ENCODE results near the gene GLCCI1. TPM values are rescaled to one million over a fixed set of nuclear protein-coding genes. Genes with fewer than 3 reads are reported as not detected.
"Not testable (repeated sequence)": the region's sequence is repeated elsewhere in the genome, so short reads cannot be mapped to it uniquely, and the experiment has no call there.

The GLCCI1 gene
- total RNA-seq, 1 donor from 2014 or later = 2.0 TPM

- DNase-seq (ENCODE audit: extremely low read depth, low read depth, low spot score) = no peak
These were observed 117.6 kb downstream of the GLCCI1 start for GRCh38 chr7:8086239-8086638.

DNA sequence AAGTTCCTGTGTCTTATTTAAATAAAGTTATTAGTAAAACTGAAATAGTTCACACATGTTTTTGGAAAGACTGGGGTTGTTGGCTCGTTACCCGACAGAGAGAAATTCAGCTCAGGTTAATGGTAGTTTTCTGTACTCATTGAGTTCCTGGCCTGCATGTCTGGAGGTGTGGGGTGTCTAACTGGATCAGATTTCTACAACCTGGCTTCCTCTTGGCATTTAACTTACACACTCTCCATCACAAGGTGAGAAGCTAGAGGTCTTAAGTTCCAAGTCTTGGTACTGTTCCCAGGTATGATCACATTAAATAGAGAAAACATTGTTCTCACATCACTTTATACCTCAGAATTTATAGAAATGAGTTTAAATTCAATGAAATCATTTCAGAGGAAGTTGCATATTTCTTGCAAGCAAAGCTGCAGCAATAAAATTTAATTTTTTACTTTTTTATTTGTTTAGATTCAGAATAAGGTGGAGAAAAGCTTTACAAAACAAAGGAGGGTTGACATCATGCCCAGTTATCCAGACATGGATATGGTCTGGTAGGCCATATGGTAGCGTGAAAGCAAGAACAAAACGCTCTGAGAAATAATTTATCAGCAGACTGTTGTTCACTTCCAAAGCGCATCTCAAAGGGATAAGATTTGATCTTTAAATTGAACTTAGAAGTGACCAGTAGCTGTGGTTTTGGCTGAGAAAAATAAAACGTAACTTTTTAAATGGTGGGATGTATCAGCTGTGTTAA is 120.6 kb downstream of the GLCCI1 start:
- DNase-seq (ENCODE audit: extremely low read depth, low read depth, low spot score) = no peak

GRCh38 chr7:8092140-8092539 is 123.5 kb downstream of the GLCCI1 start:
- DNase-seq (ENCODE audit: extremely low read depth, low read depth, low spot score) = no peak

DNA sequence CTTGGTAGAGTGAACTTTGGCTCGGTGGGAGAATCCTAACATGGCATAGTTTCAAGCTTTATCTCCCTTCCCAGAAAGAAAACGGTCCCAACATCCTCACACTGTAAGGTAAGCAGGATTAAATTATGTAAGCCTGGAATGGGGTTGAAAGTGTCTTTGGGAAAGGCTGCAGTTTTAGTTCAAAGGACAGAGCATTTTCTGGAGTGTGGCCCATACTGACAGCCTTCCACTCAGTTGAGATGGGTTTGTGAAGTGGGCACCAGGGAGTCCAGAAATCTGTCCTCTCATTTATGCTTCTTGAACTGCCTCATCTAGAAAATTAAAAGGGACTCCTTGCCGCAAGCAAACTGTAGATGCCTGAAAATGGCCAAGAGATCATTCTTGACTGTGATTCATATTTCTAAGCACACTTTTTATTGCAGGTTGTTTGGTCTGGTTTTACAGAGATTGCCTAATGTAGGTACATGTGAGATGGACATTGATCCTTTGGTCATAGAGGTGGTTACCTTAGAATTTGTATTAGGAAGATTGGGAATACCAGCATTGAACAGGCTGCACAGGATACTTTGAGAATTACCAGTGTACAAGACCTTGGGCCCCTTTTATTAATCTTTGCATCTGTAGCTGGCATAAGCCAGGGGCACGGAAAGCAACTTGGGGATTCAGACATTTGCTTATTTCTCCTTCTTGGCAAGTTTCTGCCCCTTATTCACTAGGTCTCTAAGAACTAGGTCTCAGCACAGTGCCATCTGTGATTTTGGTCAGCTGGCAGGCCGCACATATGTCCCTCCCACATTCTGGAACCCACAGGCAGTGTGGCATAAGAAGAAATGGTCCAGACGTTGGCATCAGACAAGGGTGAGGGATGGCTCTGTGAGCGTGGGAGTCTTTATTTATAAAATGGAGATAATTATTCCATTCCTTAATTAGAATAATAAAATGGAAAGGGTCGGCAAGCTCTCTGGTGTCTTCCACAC is 125.9 kb downstream of the GLCCI1 start:
- DNase-seq (ENCODE audit: extremely low read depth, low read depth, low spot score) = no peak

DNA sequence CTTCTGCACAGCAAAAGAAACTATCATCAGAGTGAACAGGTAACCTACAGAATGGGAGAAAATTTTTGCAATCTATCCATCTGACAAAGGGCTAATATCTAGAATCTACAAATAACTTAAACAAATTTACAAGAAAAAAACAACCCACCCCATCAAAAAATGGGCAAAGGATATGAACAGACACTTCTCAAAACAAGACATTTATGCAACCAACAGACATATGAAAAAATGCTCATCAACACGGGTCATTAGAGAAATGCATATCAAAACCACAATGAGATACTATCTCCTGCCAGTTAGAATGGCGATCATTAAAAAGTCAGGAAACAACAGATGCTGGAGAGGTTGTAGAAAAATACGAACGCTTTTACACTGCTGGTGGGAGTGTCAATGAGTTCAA is 132.7 kb downstream of the GLCCI1 start:
- not testable (repeated sequence) for DNase-seq (ENCODE audit: extremely low read depth, low read depth, low spot score)

GRCh38 chr7:8103282-8103681 is 134.7 kb downstream of the GLCCI1 start:
- no peak for DNase-seq (ENCODE audit: extremely low read depth, low read depth, low spot score)

GRCh38 chr7:8105449-8106095 is 137.0 kb downstream of the GLCCI1 start:
- no peak for DNase-seq (ENCODE audit: extremely low read depth, low read depth, low spot score)

GRCh38 chr7:8109196-8110022 is 140.8 kb downstream of the GLCCI1 start:
- DNase-seq (ENCODE audit: extremely low read depth, low read depth, low spot score) = no peak

DNA sequence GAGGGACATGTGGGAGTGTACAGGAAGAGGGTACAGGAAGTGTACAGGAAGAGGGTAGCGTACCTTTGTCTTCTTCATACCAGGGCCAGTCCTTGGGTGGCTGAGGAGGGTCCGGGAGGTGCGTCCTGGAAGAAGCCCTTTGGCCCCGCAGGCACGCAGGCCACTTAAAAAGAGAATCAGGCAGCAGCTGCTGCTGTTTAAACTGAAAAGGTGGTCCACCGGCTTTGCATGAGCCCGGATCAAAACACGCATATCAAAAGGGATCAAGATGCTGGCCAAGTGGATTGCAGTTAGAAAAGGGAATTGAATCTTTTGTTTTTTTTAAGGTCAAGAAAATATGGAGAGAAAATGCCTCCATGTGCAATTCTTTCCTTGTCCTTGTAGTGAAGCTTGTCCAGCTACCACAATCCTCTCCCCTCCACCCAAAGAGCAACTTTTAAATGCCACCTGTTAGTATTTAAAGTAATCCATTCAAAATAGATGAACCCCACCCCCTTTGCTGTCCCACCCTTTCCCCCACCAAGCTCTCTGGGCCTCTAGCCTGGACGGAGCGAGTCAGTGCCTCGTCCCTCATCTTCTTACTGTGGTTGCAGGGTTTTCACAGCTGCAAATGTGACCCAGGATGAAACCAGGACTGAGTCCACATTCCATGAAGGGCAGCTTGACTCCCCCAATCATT is 142.8 kb downstream of the GLCCI1 start:
- no peak for DNase-seq (ENCODE audit: extremely low read depth, low read depth, low spot score)

DNA sequence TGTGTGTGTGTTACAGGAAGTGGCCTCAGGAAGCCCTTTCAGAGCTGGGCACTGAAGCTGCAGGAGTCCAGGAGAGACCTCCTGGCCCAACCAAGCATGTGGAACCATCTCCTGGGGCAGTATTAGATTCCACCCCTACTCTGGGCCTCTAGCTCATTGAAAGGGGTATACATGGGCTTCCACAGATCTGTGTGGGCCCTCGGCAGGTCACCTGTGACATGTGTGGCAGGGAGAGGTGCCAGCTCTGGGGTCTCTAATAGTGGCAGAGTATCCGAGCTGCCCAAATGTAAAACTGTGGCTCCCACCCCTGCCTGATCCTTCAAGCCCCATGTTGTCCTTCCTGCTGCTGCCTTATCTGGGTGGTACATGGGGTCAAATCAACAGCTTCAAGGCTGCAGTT is 144.1 kb downstream of the GLCCI1 start:
- DNase-seq (ENCODE audit: extremely low read depth, low read depth, low spot score) = no peak

DNA sequence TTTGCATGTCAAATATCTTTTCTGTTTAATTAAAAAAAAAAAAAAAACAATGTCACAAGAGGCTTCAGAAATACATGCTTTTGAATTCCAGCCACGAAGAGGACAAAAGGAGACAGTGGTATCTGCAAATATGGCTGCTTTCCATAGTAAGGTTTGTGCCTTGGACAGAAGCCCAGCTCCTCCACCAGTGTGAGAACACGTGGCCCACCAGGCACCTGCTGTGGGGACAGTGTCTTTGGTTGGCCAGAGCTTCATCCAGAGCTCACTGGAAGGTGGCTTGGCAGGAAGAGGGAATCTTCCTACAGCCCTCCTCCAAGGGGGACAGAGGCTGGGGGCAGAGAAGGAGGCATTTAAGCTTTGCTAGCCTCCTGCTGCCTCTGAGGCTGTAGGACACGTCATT is 144.6 kb downstream of the GLCCI1 start:
- DNase-seq (ENCODE audit: extremely low read depth, low read depth, low spot score) = no peak

DNA sequence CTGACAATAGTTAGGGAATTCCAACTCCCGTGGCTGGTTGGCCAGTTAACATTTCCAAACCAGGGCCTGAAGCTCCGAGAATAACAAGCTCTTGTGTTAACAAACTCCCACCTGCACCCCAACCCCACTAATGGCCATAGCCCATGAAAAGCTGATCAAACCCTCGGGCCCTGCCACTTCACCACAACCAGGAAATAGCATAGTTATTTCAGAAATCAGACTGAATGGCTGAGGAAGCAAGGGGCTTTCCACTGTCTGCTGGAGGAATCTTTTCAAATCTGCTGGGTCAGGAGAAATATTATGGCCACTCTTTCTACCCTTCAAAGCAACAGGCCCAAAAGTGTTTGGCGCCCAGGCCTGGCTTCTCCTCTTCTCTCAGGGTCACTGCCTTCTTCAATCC is 145.6 kb downstream of the GLCCI1 start:
- DNase-seq (ENCODE audit: extremely low read depth, low read depth, low spot score) = no peak

GRCh38 chr7:8115547-8116402 is 147.2 kb downstream of the GLCCI1 start:
- no peak for DNase-seq (ENCODE audit: extremely low read depth, low read depth, low spot score)

DNA sequence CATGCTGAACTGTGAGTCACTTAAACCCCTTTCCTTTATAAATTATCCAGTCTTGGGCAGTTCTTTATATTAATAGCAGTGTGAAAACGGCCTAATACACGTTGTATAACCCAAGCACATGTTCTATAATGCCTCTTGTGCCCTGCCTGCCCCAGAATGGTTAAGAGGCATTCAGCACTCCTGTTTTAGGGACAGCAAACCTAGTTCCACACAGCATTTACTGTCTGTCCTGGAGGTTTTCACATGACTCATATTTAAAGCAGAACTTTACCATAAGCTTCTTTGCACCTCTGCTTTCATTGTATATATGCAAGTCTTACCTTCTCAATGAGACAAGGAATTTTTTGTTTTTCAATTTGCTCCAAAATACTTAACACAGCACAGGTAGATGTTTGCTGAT is 148.6 kb downstream of the GLCCI1 start:
- DNase-seq (ENCODE audit: extremely low read depth, low read depth, low spot score) = no peak

DNA sequence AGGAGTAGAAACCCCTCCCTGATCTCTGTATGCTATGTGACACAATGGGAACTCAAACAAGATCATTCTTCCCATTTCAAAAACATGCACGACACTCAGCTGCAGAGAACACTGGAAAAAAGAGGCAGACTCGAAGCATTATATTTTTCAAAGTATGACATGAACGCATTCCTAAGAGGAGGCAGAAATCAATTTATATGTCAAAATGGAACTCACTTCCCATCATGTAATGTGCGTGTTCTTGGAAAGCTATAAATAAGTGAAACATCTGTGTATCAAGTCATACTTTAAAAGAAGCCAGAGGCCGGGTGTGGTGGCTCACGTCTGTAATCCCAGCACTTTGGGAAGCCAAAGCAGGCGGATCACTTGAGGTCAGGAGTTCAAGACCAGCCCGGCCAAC is 150.7 kb downstream of the GLCCI1 start:
- no peak for DNase-seq (ENCODE audit: extremely low read depth, low read depth, low spot score)

DNA sequence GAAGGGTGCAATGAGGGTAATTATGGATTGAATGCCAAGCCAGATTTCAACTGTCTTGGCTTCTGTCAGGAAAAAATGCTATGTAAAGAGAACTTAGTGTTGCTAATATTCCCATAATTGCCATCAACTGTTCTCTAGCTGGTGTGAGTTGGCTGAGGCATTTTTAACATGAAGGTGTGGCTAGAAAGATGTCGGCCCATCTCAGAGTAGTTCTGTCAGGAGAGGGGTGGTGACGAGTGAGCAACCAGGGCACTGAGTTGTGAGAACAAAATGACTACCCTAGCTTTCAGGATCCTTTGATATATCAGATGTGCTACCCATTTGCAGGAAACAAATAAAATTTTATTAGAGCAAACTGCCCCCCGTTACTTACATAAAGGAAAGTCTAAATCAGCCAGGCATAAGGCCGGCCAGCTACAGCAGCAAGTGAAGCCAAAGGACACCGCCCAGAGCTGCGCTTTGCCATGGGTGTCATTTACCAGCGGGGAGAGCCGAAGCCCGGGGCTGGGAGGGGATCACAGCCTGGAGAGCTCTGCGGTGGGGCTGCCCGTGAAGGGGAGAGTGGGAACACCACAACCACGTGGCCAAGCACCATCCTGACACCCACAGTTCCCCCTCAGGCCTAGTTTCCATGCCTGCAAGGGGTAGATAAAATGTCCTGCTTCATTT is 151.9 kb downstream of the GLCCI1 start:
- no peak for DNase-seq (ENCODE audit: extremely low read depth, low read depth, low spot score)

- no peak for DNase-seq (ENCODE audit: extremely low read depth, low read depth, low spot score)
These were observed 152.6 kb downstream of the GLCCI1 start for GRCh38 chr7:8121243-8121642.

DNA sequence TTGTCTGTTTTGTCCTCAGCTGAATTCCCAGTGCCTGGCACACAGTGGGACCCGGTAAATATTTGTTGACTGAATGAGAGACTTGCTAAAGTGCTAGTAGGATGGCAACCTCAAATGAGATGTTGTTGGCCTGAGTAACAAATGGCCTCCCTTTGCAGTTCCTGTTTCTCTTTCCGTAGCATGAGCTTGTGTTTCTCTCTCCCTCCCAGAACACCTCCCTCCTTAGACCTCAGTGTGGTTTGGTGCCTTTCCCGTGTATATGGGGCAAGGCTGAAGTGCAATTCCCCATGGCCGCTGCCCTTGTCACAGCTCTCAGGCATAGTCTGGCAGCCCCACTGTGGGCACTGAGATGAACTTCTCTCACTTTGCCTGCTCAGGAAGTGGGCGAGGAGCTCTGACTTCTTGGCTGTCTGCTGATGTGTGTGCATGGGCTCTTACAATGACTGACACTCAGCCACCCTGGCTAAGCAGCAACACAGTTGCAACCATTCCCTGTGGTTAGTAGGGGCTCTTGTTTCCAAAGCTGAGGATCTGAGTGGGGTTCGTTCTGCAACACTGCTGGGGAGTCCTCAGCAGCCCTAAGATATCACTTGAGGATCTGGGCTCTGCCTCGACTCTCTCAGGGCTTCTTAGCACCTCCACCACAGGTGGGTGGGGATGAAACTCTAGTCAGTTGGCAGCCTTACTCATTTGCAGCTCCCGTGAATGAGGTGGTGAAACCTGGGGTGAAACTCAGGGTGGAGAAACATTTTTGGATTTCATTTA is 157.3 kb downstream of the GLCCI1 start:
- DNase-seq (ENCODE audit: extremely low read depth, low read depth, low spot score) = no peak

All from glomerular endothelial cell (primary cell).